GM18861 (cell line): ENCODE data around the gene LARGE1.
A peak's percentile ranks its signal among the peaks of the same experiment; 100 is the strongest.
"Not testable (repeated sequence)": the region's sequence is repeated elsewhere in the genome, so short reads cannot be mapped to it uniquely, and the experiment has no call there.

Experiments
- ATAC-seq: cut with Tn5 transposase; IDR thresholded peaks from one replicate; pipeline ENCODE4 v1.9.1; 2021; ENCODE audit not compliant: unreplicated experiment

LARGE1 gene

GRCh38 chr22:33572086-33572485, 348.2 kb downstream of the LARGE1 start:
- no peak for ATAC-seq

GRCh38 chr22:33570110-33570509, 350.2 kb downstream of the LARGE1 start:
- ATAC-seq, result no peak

- ATAC-seq, result no peak
Observed at GRCh38 chr22:33569559-33569958, 350.7 kb downstream of the LARGE1 start.

GRCh38 chr22:33569018-33569417, 351.3 kb downstream of the LARGE1 start:
- ATAC-seq, result no peak

- not testable (repeated sequence) for ATAC-seq
Observed at GRCh38 chr22:33566495-33566894, 353.8 kb downstream of the LARGE1 start.

- no peak for ATAC-seq
Observed at GRCh38 chr22:33565580-33565995, 354.7 kb downstream of the LARGE1 start.

GRCh38 chr22:33564683-33565082, 355.6 kb downstream of the LARGE1 start:
- ATAC-seq, result no peak

GRCh38 chr22:33563220-33563964, 356.9 kb downstream of the LARGE1 start:
- no peak for ATAC-seq

GRCh38 chr22:33562501-33562900, 357.8 kb downstream of the LARGE1 start:
- ATAC-seq, result no peak

GRCh38 chr22:33561149-33561807, 359.0 kb downstream of the LARGE1 start:
- ATAC-seq, result no peak

- ATAC-seq, result no peak
Observed at GRCh38 chr22:33557836-33558235, 362.4 kb downstream of the LARGE1 start.

- ATAC-seq, result no peak
Observed at GRCh38 chr22:33555814-33556522, 364.3 kb downstream of the LARGE1 start.

- ATAC-seq, result no peak
Observed at GRCh38 chr22:33553493-33553892, 366.8 kb downstream of the LARGE1 start.

- no peak for ATAC-seq
Observed at GRCh38 chr22:33544707-33545106, 375.6 kb downstream of the LARGE1 start.

GRCh38 chr22:33542722-33543121, 377.6 kb downstream of the LARGE1 start:
- no peak for ATAC-seq

- no peak for ATAC-seq
Observed at GRCh38 chr22:33542153-33542552, 378.1 kb downstream of the LARGE1 start.

GRCh38 chr22:33539902-33540751, 380.1 kb downstream of the LARGE1 start:
- peak; percentile 56 for ATAC-seq

GRCh38 chr22:33539202-33539901, 380.9 kb downstream of the LARGE1 start:
- ATAC-seq, result no peak

GRCh38 chr22:33538277-33538885, 381.9 kb downstream of the LARGE1 start:
- ATAC-seq, result no peak

GRCh38 chr22:33537059-33537458, 383.2 kb downstream of the LARGE1 start:
- no peak for ATAC-seq
